HG02678 (cell line): Measurements from ENCODE around the gene NELFA.

ENCODE experiments used
- ATAC-seq: cut with Tn5 transposase; IDR thresholded peaks from one replicate; pipeline ENCODE4 v1.9.1; 2021; ENCODE audit warnings: mild to moderate bottlenecking, moderate library complexity; ENCODE audit not compliant: unreplicated experiment

Gene NELFA

GRCh38 chr4:2008921-2009650 is at the start of gene NELFA:
NELFA (minus strand) TSS chr4:2008974; CDS start chr4:2008959, 15 bp downstream.
- ATAC-seq: peak; percentile 83

- ATAC-seq: no peak
Observed at GRCh38 chr4:2057382-2058065, 48.8 kb upstream of the NELFA start.

- ATAC-seq: no peak
Observed at GRCh38 chr4:2054217-2054616, 45.4 kb upstream of the NELFA start.

GRCh38 chr4:2051086-2051485 is 42.3 kb upstream of the NELFA start:
- no peak for ATAC-seq

- no peak for ATAC-seq
Observed at GRCh38 chr4:2049811-2050210, 41.0 kb upstream of the NELFA start.

- ATAC-seq: no peak
Observed at GRCh38 chr4:2049381-2049780, 40.6 kb upstream of the NELFA start.

GRCh38 chr4:2048831-2049230 is 40.1 kb upstream of the NELFA start:
- ATAC-seq: no peak

GRCh38 chr4:2047781-2048581 is 39.2 kb upstream of the NELFA start:
- ATAC-seq: no peak

GRCh38 chr4:2047031-2047660 is 38.4 kb upstream of the NELFA start:
- no peak for ATAC-seq

- no peak for ATAC-seq
Observed at GRCh38 chr4:2046031-2046961, 37.5 kb upstream of the NELFA start.

GRCh38 chr4:2045518-2045951 is 36.8 kb upstream of the NELFA start:
- no peak for ATAC-seq

- no peak for ATAC-seq
Observed at GRCh38 chr4:2044542-2045517, 36.1 kb upstream of the NELFA start.

GRCh38 chr4:2044119-2044485 is 35.3 kb upstream of the NELFA start:
- no peak for ATAC-seq

GRCh38 chr4:2043396-2044118 is 34.8 kb upstream of the NELFA start:
- no peak for ATAC-seq

- ATAC-seq: no peak
Observed at GRCh38 chr4:2042947-2043395, 34.2 kb upstream of the NELFA start.

GRCh38 chr4:2042204-2042946 is 33.6 kb upstream of the NELFA start:
- ATAC-seq: peak; percentile 29
